Stimulated activated CD8-positive, alpha-beta memory T cell treated with anti-CD3 and anti-CD28 coated beads, Interleukin-7, amount 100 ng/mL, for 24 hours (primary cell): Measurements from ENCODE around the gene SMOC1.

Source experiments
- DNase-seq: peaks from one replicate; pipeline ENCODE4 v3.0.0-alpha.2; 2020; ENCODE audit warnings: low read depth

The SMOC1 gene

DNA sequence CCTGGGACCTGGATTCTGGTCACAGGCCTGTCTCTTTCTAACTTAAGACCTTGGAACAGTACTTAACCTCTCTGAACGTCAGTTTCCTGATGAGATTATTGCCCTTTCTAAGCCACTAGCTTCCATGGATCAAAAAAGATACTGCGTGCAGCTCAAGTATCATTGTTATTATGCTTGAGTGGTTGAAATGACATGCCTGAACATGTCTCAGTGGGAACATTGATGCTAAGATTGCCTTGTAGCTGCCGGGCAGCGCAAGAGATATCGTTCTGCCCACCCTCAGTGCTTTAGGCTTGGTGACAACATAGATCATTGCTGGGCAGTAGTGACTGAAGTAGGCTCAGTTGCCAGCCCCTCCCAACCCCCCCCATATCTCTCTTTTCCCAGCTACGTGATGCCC is 131.9 kb downstream of the SMOC1 start:
- no peak for DNase-seq

DNA sequence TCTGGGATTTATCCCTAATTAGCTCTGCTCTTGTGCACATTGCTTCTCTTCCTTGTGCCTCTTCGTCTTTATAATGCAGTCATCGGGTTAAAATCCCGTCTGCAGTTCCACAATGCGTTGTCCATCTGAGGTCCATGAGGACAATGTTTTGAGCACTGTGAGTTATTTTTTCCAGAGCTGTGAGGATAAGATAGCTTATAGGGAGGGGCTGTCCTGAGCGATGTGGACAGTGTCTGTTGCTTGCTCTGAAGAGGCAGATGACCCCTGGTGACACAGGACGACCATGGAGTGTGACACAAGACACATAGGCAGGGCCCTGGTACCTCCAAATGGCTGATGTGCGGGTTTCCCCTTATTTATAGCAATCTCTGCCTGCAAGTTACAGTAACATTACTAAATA is 132.5 kb downstream of the SMOC1 start:
- no peak for DNase-seq

DNA sequence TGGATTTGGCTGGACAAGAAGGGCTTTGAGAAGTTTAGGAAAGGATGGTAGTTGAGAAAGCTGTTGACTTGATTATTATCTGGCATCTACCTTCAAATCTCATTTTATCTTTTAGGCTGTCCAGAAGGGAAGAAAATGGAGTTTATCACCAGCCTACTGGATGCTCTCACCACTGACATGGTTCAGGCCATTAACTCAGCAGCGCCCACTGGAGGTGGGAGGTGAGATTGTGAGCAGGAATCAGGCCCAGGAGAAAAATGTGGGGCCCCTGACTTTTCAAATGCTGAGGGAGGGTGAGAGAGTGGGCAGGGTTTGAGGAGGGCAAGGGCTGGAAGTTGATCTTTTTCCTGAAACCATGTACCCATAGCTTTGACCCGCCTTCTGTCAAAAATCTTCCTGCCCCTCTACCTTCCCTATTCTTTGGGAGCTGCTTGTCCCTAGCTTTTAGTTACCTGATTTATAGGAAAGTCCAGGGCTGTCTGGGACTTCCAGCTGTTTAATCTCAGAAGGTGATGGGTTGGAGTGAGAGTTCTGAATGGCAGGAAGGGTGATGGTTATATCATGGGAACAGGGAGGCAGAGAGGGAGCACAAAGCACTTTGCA is 134.2 kb downstream of the SMOC1 start:
- DNase-seq = no peak

DNA sequence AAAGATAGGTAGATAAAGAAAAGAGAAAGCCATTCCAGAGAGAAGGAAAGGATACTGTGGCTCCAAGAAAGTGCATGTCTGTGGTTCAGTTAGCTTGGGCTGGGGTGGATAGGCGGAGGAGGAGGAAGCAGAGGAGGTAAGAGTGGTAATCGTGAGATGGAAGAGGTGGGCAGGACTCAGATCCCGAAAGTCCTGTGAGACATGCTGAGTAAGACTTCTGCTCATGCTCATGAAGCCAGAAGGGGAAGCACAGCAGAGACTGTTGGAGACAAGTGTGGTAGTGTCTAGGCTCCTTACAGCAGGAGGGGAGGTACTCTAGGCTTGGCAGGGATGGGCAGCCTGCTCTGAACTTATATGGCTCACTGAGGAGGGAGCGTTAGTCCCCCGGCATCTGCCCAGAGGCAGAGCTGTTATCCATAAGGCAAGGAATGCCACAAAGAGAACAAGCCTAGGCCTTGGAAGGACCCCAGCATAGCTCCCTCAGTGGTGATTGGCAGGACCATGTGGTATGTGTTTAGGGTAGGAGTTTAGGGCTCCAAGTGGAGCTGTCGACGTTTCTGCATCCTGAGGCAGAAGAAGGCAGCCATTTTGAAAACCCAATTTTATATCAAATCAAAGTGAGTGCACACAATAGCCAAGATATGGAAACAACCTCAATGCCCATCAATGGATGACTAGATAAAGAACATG is 135.3 kb downstream of the SMOC1 start:
- no peak for DNase-seq

DNA sequence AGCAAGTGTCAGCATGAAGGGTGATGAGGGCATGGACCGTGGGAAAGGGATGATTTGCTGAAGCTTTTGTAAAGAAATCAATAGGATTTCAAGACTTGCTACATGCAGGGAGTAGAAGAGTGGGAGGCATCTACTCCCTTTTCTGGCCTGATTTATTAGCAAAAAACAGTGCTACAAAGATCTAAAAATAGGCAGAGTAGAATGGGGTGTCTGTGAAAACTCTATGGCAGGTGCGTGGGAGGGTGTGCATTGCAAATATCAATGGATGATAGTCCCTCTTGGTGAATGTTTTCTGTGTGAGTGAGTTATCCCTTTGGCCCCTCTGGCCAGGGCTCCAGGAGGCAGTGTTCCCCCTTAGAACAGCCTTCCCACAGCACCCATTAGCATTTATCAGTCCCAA is 139.0 kb downstream of the SMOC1 start:
- no peak for DNase-seq

DNA sequence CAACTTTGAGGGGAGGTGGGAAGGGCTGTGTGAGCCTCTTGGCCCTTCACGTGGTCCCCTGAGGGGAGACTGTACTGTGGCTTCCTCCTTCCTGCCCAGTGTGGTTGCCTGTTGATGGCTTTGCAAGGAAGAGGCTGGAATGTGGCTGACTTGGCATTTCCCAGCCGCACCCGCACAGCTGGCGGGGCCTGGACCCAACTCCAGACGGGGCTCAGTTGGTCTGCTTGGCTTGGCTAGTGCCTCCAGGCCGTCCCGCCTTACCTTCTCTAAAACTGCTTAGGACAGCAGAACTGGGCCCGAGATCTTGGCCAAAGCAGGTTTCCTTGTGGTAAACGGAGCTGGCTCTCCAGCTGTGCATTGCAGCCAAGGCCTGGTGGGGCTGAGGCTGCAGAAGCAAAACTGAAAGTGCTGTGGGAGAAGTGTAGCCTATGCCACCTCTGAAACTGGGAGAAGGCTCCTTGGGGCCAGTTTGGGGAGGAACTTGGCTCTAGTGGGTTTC is 139.5 kb downstream of the SMOC1 start:
- no peak for DNase-seq

DNA sequence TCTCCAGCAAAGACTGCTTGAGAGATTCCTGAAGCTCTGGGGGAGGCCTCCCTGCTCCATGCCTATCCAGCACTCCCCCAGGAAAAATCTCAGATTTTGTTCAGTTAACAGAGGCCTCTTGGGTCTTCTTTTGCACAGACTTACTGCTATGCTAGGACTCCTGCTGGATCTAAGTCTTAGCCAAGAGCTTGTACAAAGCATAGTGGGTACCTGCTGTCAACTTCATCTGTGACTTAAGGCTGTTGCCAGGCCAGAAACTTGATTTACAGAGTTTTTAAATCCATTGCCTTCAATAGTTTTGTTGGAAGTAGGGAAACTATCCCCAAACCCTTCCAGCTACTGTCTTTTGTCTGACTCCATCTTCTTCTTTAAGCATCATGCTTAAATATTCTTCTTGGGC is 140.5 kb downstream of the SMOC1 start:
- no peak for DNase-seq

DNA sequence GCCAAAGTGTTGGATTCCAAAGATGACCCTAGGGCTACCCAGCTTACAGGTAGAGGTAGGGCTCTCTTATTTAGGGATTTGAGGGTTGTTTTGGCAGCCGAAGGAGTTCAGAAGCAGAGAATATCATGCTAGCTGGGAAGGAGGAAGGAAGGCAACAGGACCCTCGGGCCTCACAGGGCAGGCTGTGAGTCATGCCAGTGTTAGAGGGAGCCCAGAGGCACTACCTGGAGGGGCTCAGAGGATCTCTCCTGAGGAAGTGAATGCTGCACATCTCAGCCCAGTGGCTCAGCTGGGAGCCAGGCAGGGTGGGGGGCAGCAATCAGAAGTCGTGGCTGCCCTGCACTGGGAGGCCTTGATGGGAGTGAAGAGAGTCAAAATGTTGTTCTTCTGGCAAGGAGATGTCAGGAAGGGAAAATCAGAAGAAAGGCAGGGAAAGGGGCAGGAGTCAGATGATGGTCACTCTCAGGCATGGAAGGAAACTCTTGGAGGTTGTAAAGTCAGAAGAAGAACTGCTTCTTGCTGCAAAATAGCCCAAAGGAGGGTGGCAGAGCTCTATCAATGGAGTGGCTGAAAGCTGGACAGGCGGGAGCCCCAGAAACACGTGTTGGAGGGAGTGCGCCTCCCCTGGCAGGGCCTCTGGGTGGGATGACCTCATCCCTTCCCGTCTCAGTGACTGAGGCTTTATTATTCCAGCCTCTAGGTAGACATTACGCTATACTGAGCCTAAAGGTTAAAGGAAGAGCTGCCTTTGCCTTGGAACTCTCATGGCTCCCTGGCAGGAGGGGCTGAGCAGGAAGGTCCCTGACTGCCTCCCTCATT is 141.3 kb downstream of the SMOC1 start:
- DNase-seq = no peak

DNA sequence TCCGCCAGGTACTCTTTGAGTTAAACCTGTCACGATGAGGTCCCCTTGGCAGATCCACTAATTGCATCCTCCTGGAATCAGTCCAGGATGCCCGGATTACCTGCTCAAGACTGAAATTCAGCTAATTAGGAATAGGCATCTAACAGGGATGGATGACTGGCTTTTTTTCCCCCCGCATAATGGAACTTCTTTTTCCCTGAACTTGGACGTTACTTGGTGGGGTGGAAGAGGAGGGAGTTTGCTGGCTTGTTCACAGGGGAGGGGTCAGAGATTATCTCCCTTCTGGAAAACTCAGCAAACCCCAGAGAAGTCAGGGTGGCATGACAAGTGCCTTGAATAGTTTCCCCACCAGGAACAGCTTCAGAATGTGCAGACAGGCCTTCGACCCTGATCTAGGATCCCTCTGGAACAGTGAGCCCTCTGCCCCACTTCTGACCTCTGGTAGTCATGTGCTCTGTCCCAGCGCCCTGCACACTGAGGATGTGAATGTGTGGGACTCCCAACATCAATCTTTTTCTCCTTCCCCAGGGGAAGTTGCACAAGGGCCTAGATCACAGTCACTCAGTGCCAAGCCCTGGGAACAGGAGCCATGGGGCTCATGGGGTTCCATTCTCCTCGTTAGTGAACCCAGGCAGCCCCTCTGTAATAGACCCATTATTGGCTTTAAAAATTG is 142.5 kb downstream of the SMOC1 start:
- DNase-seq = no peak

DNA sequence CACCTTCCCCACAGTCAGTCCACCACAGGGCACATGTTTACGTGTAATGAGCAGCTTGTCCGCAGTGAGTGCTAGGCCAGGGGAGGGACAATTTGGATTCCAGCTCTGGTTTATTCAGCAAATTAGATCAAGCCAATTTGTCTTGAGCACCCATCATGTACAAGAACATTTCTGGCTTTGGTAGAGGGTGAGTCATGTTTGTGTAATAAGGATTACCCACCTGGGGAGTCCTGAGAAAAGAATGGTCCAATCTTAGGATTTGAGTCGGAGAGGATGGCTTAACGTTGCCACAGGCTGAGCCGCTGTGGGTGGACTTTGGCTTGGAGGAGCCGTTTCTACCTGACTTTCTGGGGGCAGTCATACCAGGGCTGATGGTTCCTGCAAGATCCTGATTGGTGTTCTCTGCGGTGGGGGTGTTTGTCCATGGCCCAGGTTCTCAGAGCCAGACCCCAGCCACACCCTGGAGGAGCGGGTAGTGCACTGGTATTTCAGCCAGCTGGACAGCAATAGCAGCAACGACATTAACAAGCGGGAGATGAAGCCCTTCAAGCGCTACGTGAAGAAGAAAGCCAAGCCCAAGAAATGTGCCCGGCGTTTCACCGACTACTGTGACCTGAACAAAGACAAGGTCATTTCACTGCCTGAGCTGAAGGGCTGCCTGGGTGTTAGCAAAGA is 143.7 kb downstream of the SMOC1 start:
- no peak for DNase-seq

DNA sequence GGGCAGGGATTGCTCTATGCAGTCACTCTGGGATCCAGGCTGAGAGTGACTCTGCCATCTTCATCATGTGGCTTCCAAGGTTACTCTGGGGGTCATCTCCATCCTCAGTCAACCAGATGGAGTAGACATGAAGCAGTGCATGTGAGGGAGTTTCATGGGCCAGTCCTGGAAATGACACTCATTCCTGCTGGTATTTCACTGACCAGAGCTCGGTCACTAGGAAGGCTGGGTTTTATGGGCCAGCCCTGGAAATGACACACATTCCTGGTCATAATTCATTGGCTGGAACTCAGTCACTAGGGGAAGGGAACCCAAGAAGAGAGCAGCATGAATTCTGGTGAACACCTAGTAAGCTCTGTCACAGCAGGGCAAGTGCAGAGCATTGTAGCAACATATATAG is 144.7 kb downstream of the SMOC1 start:
- no peak for DNase-seq

DNA sequence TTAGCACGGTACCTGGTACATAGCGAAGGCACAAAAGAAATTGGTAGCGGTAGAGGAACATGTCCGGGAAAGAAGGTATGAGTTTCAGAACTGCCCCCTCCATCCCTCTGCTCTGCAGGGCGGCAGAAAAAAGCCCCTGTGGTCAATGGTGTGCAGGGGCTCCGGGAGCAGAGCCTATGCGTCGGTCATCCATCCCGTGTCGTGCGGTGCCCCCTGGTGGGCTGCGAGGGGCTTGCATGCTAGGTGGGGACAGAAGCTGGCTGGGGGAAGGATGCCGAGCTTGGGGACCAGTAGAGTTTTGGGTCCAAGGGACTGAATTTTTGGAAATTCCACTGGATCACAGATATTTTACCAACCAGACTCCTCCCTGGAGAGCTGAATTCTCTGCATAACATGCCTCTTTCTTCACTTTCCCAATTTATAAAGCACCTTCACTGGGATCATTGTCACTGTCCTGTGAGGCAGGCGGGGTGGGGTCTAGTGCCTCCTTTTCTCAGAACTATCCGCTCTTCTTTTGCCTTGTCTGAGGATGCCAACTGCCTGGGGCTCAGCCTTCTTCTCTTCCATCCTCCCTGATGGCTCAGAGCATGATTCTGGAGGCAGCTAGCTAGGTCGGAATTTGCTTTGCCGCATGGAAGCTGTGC is 148.7 kb downstream of the SMOC1 start:
- DNase-seq = peak; percentile 63

DNA sequence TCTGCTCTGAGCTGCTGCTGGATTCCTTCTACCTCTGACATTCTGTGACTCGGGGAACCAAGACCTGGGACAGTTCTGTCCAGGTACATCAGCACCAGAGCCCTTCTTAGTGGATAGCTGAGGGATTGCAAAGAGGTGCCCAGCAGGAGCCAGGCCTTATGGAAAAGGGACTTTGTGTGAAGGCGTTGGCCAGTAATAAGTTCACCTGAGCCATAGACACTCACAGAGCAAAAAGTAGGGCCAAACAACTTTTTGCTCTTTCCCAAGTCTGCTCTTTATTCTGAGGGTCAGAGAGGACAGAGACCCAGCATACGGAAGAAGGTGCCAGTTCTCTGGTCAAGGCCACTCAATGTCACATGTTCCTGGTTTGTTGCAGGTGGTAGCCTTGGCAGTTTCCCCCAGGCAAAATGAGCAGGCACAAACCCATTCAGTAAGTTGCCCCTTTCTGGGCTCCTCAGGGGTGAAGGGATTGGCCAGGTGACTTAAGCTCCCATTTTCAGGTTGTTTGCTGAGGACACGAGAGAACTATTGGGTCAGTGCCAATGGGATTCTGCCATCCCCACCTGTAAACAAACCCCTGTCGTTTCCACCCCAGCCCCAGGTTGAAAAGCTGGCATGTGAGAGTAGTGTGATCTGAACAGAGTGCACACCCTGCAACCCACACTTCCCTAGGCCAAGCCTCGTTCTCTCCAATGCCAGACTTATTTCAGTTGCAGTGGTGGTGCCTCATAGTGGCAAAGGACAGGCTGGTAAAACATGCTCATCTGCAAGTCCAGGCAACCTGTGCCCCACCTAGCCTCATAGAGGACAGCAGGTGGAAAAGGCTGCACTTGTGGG is 150.3 kb downstream of the SMOC1 start:
- no peak for DNase-seq

DNA sequence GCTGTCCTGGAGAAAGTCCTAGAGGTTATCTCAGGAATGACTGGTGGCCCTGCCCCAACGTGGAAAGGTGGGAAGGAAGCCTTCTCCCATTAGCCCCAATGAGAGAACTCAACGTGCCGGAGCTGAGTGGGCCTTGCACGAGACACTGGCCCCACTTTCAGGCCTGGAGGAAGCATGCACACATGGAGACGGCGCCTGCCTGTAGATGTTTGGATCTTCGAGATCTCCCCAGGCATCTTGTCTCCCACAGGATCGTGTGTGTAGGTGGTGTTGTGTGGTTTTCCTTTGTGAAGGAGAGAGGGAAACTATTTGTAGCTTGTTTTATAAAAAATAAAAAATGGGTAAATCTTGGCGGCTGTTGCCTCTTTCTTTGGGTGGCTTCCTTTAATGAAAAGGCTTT is 152.8 kb downstream of the SMOC1 start:
- DNase-seq = no peak

DNA sequence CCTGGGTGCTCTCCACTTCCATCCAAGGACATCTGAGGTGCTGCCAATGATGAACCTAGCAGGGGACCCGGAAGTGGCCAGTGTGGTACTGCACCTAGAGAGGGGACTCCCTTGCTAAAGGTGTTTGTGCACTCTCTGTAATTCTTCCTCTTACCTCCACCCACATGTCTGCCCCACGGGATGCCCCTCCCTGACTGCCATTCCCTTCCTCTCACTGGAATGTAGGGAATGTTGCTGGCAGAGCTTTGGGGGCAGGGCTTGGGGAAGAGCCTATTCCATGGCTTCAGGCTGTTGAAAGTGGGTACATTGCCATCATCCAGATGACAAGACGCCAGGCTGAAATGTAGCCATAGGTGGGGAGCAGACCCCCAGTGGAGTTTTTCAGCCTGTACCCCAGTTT is 153.2 kb downstream of the SMOC1 start:
- DNase-seq = no peak

DNA sequence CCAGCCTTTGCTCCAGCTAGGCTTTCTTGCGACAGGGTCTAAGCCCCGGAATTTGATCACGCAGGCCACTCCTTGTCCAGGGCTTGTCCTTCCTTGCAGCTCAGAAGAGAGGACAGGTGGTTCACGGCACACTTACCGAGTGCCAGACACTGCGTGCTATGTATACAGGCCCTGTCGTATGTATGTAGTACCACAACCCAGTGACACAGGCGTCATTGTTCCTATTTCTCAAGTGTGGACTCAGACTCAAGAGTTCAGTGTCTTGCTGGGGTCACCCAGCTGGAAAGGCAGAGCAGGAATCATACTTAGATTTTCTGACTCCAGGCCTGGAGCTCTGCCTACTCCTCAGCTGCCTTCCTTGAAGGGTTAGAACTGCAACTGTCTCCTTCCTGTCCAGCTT is 153.9 kb downstream of the SMOC1 start:
- no peak for DNase-seq

DNA sequence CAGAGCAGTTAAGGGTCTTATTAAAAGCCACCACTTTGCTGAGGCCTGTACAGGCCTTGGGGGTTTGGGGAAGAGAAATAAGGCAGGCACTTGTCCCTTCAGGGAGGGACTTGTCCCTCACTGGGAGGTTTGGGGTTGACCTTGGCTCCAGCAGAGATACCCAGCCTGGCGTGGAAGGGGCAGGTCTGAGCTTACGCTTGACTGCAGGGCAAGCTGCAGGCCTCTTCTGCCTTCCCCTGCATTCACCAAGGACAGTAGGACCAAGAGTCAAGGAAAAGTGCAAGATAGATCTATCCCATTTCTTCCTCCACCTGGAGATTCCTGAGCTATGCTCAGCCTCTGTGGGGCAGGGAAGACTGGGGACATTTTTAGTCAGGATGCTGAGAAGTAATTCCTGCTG is 154.3 kb downstream of the SMOC1 start:
- DNase-seq = no peak

DNA sequence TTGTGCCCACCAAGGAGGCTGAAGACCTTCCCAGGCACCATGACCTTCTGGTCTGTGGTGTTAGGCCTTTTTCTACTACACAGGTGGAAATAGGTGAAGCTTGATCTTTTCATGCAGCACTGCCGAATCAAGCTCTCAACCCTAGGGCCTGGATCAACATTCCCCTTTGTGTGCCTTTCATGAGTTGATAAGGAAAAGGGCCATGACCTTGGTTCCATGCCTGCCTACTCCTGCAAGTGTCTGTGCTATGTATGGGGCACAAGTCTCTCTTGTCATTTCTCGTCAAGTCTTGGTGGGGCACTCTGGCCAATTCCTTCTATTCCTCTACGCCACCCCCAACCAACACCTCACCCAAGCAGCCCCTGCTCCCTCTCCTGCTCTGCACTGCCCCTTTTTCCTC is 155.0 kb downstream of the SMOC1 start:
- no peak for DNase-seq

DNA sequence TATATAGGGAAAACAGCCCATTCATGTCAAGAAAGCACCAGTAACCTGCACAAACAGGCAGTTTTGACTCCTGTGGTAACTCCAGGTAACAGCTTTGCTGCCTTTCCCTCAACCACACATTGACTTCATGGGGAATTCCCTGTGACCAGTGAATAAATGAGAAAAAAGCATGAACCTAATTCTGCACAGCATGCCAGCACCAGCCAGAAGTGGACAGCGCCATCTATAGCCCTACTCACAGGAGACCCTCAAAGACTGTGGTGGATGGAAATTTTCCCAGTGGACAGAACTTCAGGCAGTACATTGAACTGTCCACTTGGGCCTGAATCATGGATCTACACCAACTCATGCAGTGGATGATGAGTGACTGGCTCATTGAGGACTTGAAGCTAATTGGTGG is 157.4 kb downstream of the SMOC1 start:
- no peak for DNase-seq

DNA sequence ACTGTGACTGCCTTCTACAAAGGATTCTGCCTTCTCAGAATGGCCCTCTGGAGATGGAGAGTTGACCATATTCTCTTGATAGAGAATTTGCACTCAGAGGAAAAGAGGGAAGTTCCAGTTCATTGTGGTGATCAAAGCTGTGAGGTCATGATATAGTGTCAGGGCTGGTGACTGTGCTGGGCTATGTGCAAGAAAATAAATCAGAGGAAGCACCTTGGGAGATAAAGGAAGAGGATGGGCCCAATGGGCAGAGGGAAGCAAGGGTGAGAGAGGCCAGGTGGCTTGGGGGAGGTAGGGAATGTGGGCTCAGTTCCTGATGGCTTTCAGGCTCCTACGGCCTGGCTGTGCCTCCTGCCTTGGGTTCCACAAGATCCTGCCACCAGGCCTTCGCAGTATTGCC is 163.8 kb downstream of the SMOC1 start:
- DNase-seq = no peak

DNA sequence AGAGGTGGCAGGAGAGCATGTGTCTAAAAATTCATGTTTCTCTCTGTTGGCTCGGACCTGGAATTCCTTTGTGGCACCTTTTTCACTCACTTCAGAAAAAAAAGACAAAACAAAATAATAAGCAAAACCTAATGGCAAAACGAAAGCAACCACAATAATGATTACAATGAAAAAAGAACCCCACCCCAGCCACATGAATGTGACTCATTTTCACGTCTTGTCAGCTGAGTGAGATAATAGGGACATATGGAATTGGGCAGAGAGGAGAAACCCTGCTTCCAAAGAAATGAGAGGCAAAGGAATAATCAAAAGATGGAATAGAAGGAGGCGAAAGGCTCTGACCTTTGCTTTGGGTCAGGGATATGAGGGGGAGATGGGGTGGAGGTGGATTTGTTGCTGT is 166.1 kb downstream of the SMOC1 start:
- no peak for DNase-seq
